Body of pancreas (tissue), 4 donors: ENCODE data around the gene NIPAL3. TPM values are rescaled to one million over a fixed set of nuclear protein-coding genes. Genes with fewer than 3 reads are reported as not detected.
A peak's percentile ranks its signal among the peaks of the same experiment; 100 is the strongest.

Experiments
- ATAC-seq: fragments of 150-250 bp; one replicate; pipeline ENCODE4 v1.9.1; 2016
- DNase-seq, 4 donors: peaks; one replicate each; pipeline ENCODE4 v3.0.0-alpha.2; 2019
- H3K27ac ChIP-seq, 4 donors: fragments of 200-600 bp; sonication (generic); 1 replicate in 3 of 4; 2 replicates in 1 of 4; pipeline versions ENCODE4 v1.5.1 to v1.6.1; 2016 to 2019; ENCODE audit warnings: mild to moderate bottlenecking in 1 of 4, mixed read lengths in 1 of 4, moderate library complexity in 1 of 4
- H3K27me3 ChIP-seq, 2 donors: fragments of 200-600 bp; sonication (generic); one replicate each; pipeline ENCODE4 v1.6.0; 2016; ENCODE audit warnings: mild to moderate bottlenecking in 1 of 2
- H3K36me3 ChIP-seq, 2 donors: fragments of 200-600 bp; sonication (generic); replicated peaks in 1 of 2; 2 replicates each; pipeline ENCODE4 v1.5.1; 2016; ENCODE audit warnings: low read depth in 2 of 2; ENCODE audit not compliant: insufficient read depth in 1 of 2
- H3K4me1 ChIP-seq: fragments of 200-600 bp; sonication (generic); one replicate; pipeline ENCODE4 v1.6.0; 2016
- H3K4me3 ChIP-seq, 2 donors: fragments of 200-600 bp; sonication (generic); 1 replicate in 1 of 2; 2 replicates in 1 of 2; pipeline ENCODE4 v1.5.1; 2016 to 2019
- H3K9me3 ChIP-seq, 3 donors: fragments of 200-600 bp; sonication (generic); 1 replicate in 2 of 3; 2 replicates in 1 of 3; pipeline ENCODE4 v1.5.1; 2016
- CTCF ChIP-seq, 7 experiments: fragments of 450-650 bp in 4 of 7; fragments of 200-600 bp in 3 of 7; sonication (generic) in 3 of 7; IDR thresholded peaks; one replicate each; pipeline ENCODE4 v1.5.1; 2016 to 2019; ENCODE audit warnings: antibody characterized with exemption in 7 of 7
- POLR2A ChIP-seq, 3 donors: fragments of 450-650 bp; IDR thresholded peaks; one replicate each; pipeline ENCODE4 v1.6.1; 2016; ENCODE audit warnings: antibody characterized with exemption in 3 of 3, mild to moderate bottlenecking in 2 of 3
- WGBS, 2 donors: methylation state at CpG; one replicate each; pipeline ENCODE4 v1.1.5; 2017; 5-methylcytosine and 5-hydroxymethylcytosine counted together
- intact Hi-C: fragments of 100-400 bp; cut with DNase I; formaldehyde crosslinking; loops from one replicate; pipeline ENCODE4 v1.15.1; 2023
- total RNA-seq, 2 donors: library from RNA; depleted of rRNA; stranded (reverse); fragments of >200 nt; gene quantifications; one replicate each; pipeline ENCODE4 v1.1.0, GENCODE V29; 2016

Gene NIPAL3
- total RNA-seq, 2 donors from 2014 or later: 36.8 to 65.9 TPM

GRCh38 chr1:24388331-24388885, 27.2 kb upstream of the NIPAL3 start:
- Histone ChIP-seq H3K4me3 (no peak overlapping the region), H3K4me1 (peaks cover 17% of the 10 kb centered on the region), H3K36me3 (no peaks in the 10 kb centered on the region), H3K27me3 (no peaks in the 10 kb centered on the region), H3K9me3 (no peaks in the 10 kb centered on the region), H3K27ac (no peak overlapping the region)
- intact Hi-C loops: loop anchor here (5.0 to 10.0 kb wide), 2 partner anchors 186 to 314 kb away; no protein-coding TSS in a partner anchor
- TF ChIP-seq CTCF (IDR thresholded peaks at IDR 0.05): no peak
- TF ChIP-seq POLR2A (IDR thresholded peaks at IDR 0.05): no peak
- ATAC-seq (no peak), DNase-seq (no peak)
- 80 to 95% methylated on average over 8 of the region's 8 CpGs for WGBS, 2 donors

- H3K27ac ChIP-seq: no peak overlapping the region
These were observed 26.3 kb upstream of the NIPAL3 start for GRCh38 chr1:24389231-24389678.

GRCh38 chr1:24390924-24391782, 24.4 kb upstream of the NIPAL3 start:
- Histone ChIP-seq H3K9me3 (no peaks in the 10 kb centered on the region), H3K27ac (peak overlapping the region in 3 of 4 donors; percentile 15 to 42 (median 26)), H3K36me3 (no peaks in the 10 kb centered on the region), H3K4me1 (peaks cover 17% of the 10 kb centered on the region), H3K4me3 (no peak overlapping the region), H3K27me3 (no peaks in the 10 kb centered on the region)
- TF ChIP-seq POLR2A (IDR thresholded peaks at IDR 0.05) (no peak), CTCF (IDR thresholded peaks at IDR 0.05) (peak; percentile 79 to 97 (median 92))
- ATAC-seq: peak; percentile 90
- 17 to 18% methylated on average over 12 of the region's 12 CpGs for WGBS, 2 donors
- intact Hi-C loops: no loop called here
- DNase-seq: peak; percentile 71 to 77 (median 76)

More at GRCh38 chr1:24389231-24389678, 26.3 kb upstream of the NIPAL3 start:
- no peak overlapping the region for H3K4me3 ChIP-seq
- H3K36me3 ChIP-seq: no peaks in the 10 kb centered on the region
- no peak for TF ChIP-seq POLR2A (IDR thresholded peaks at IDR 0.05)
- TF ChIP-seq CTCF (IDR thresholded peaks at IDR 0.05): no peak
- intact Hi-C loops: loop anchor here (5.0 to 10.0 kb wide), 2 partner anchors 187 to 314 kb away; no protein-coding TSS in a partner anchor
- no peak for DNase-seq
- H3K9me3 ChIP-seq: no peaks in the 10 kb centered on the region
- ATAC-seq: no peak
- 84 to 87% methylated on average over 4 of the region's 4 CpGs for WGBS, 2 donors
- peaks cover 17% of the 10 kb centered on the region for H3K4me1 ChIP-seq
- H3K27me3 ChIP-seq: no peaks in the 10 kb centered on the region

GRCh38 chr1:24391882-24392603, 23.6 kb upstream of the NIPAL3 start:
- no peak overlapping the region for H3K4me3 ChIP-seq
- H3K27me3 ChIP-seq: no peaks in the 10 kb centered on the region
- no peaks in the 10 kb centered on the region for H3K9me3 ChIP-seq
- intact Hi-C loops: no loop called here
- H3K36me3 ChIP-seq: no peaks in the 10 kb centered on the region
- TF ChIP-seq POLR2A (IDR thresholded peaks at IDR 0.05) (no peak), CTCF (IDR thresholded peaks at IDR 0.05) (peak; percentile 45 to 71 (median 62))
- ATAC-seq (peak; percentile 72), DNase-seq (peak; percentile 61 to 72 (median 62))
- H3K4me1 ChIP-seq: peaks cover 17% of the 10 kb centered on the region
- 60 to 67% methylated on average over 11 of the region's 11 CpGs for WGBS, 2 donors
- H3K27ac ChIP-seq: peak overlapping the region in 3 of 4 donors; percentile 15 to 42 (median 26)
